Eye (tissue), 1 donor: ENCODE data around the gene DCHS2.

ENCODE experiments used
- DNase-seq: peaks from one replicate; pipeline ENCODE4 v3.0.0-alpha.2; 2015

DCHS2 gene, protein sequence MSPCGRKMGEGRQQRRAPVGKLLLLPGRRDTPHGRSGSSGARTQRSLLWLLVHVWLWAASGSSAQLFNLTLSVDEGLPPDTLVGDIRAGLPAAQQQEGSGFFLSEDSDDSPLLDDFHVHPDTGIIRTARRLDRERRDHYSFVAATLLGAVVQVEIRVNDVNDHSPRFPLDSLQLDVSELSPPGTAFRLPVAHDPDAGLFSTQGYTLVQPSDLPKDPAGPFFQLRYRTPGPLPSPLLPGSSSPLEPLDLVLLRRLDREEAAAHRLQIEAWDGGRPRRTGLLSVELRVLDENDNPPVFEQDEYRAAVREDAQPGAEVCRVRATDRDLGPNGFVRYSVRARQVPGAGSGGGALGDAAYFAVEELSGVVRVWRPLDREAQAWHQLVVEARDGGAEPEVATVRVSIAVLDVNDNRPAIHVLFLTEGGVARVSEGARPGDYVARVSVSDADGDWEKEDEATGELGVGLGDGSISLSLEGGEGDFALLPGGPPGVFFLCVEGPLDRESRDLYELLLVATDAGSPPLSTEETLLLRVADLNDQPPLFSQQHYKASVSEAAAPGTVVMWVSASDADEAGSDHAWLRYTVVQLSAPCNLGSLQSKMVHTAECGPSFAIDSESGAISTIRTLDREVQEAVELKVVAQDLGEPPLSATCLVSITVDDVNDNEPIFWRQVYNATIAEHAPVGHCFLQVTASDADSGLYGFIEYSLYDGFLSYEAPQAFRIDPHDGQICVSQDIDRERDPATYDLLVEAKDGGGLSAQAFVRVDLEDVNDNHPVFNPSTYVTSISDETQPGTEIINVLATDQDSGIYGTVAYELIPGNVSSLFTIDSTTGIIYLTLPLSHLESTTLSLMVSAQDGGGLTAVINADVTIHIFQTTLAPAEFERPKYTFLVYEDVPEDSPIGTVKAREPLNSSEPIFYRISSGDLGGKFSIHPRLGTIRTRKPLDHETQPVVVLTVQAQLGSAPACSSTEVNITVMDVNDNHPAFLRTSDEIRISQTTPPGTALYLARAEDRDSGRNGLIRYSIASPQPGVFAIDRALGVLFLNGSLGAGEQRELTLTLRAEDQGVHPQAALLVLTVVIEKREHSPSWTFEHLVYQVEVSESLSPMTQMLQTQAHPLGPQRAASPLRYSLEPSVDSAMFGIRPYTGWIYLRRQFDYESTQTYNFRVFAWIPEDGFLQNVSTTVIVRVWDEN (N-terminal part only)

GRCh38 chr4:154491341-154492271 lies at the start of gene DCHS2:
TSS of gene DCHS2 (minus strand) at chr4:154491799. CDS start at chr4:154491355, 444 bp downstream.
- DNase-seq: peak; percentile 78

DNA sequence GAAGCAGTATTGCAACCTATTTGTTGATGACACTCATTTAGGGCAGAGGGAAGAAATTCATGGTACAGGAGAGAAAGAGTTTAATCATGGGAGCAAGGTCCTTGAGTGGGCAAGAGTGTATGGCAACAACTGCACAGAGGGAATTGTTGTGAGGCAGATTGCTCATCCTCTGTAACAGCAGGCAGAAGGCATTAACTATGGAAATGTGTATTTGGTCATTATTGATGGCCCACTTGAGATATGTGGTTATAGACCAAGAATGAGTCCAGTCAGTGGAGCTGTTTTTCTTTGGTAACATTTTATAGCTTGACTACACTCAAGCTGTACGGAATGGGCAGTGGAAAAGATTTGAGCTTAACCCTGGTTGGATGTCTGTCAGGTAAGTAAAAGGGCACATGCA lies 42.7 kb upstream of the DCHS2 start:
- no peak for DNase-seq

DNA sequence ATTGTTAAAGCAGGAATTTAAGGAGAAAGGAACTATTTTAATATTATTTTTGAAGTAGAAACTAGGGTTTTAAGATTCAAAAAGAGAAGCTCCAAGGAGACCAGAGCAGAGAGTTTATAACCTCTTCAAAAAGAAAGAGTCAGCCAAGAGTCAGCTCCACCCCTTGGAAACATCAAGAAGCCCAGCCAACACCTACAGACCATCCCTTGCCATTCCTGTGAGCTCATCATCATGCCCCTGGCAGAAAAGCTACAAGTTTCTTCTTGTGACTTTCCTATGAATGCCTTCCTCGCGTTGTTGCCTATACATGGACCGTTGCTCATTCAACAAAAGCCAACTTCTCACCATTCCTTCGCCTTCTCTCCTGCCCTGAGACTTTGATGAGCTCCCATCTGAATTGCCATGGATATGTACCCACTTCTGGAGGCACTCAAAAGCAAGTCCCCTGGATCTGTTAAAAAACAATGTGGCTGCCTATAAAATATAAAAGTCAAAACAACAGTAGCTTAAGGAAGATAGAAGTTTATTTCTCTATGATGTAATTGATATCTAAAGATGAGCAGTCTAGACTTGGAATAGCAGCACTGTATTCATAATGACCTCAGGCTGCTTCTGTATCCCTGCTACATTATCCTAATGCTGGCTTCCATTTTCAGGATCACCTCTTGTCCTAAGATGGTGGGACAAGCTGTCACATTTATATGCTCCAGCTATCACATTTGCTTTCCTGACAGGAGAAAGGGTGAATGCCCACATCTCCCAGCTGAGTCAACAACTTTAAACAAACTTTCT lies 38.3 kb upstream of the DCHS2 start:
- DNase-seq: no peak

DNA sequence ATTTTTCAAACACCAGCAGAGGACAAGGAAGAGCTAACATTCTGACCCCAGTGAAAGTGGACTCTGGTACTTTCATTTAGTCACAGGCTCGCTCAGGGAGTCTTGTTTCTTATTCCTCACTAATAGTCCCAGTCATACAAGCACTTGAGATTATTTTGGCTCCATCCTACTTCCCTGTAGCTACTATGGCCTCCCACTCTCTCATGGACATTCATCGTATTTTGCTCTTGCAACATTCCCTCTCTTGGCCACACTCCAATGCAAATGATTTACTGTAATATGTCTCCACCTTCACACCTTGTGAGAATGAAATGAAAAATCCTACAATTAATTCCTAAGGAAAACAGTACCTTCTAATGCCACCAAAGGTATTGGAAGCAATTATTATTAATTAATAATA lies 37.3 kb upstream of the DCHS2 start:
- no peak for DNase-seq

- no peak for DNase-seq
These were observed 35.7 kb upstream of the DCHS2 start for GRCh38 chr4:154527308-154527707.

GRCh38 chr4:154526151-154526550 lies 34.6 kb upstream of the DCHS2 start:
- no peak for DNase-seq

- no peak for DNase-seq
These were observed 30.0 kb upstream of the DCHS2 start for GRCh38 chr4:154521607-154522006.

- no peak for DNase-seq
These were observed 27.6 kb upstream of the DCHS2 start for GRCh38 chr4:154519214-154519613.

- no peak for DNase-seq
These were observed 26.0 kb upstream of the DCHS2 start for GRCh38 chr4:154517591-154517990.

GRCh38 chr4:154516318-154517029 lies 24.9 kb upstream of the DCHS2 start:
- no peak for DNase-seq

DNA sequence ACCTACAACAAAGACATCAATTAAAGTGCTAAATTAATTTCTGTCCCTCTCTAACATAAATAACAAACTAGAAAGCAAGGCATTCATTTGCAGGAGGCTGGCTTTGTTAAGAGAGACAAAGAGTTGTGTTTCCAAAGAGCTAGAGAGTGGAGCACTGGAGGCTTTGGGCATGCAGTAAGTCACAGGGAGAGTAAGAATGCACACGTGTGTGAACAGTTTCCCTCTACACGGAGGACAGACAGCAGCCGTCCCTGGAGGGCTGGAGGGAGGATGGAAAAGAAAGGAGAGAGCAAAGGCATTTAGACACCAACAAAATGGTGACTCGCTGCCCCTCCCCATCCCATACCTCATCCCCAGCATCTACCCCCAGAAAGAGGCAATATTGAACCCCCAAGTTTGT lies 20.4 kb upstream of the DCHS2 start:
- DNase-seq: no peak

- DNase-seq: no peak
These were observed 19.9 kb upstream of the DCHS2 start for GRCh38 chr4:154511548-154511947.

- DNase-seq: no peak
These were observed 15.6 kb upstream of the DCHS2 start for GRCh38 chr4:154507156-154507555.

GRCh38 chr4:154506253-154506652 lies 14.7 kb upstream of the DCHS2 start:
- DNase-seq: peak; percentile 79

- no peak for DNase-seq
These were observed 12.0 kb upstream of the DCHS2 start for GRCh38 chr4:154503598-154503997.

- peak; percentile 71 for DNase-seq
These were observed 10.5 kb upstream of the DCHS2 start for GRCh38 chr4:154502111-154502510.

DNA sequence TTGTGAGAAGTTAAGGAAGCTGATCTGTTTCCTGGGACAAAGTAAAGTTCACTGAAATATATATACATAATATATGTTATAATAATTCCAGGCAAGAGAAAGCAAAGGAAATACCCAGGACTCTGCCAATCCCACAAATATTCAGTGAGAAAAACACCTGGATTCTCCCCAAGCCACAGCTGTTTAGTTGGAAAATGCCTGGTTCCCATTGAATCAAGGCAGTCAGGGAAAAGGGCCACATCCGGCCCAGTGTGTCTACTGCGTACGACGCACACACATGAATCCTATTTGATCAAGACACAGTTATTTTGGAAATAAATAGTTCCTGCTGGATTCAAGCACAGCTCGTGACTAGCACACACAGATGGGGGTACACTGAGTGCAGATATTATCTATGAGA lies 6.3 kb upstream of the DCHS2 start:
- peak; percentile 38 for DNase-seq

GRCh38 chr4:154495867-154496266 lies 4.3 kb upstream of the DCHS2 start:
- DNase-seq: no peak

GRCh38 chr4:154492288-154492687 lies 689 bp upstream of the DCHS2 start:
- DNase-seq: no peak

DNA sequence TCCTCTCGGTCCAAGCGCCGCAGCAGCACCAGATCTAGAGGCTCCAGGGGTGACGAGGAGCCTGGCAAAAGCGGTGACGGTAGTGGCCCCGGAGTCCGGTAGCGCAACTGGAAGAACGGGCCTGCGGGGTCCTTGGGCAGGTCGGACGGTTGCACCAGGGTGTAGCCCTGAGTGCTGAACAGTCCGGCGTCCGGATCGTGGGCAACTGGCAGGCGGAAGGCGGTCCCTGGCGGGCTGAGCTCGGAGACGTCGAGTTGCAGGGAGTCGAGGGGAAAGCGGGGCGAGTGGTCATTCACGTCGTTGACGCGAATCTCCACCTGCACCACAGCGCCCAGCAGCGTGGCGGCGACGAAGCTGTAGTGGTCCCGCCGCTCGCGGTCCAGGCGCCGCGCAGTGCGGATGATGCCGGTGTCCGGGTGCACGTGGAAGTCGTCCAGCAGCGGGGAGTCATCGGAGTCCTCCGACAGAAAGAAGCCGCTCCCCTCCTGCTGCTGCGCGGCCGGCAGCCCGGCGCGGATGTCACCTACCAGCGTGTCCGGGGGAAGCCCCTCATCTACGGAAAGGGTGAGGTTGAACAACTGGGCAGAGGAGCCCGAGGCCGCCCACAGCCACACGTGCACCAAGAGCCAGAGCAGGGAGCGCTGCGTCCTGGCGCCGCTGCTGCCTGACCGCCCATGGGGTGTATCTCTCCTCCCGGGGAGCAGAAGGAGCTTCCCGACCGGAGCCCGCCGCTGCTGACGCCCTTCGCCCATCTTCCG lies 837 bp downstream of the DCHS2 start:
- DNase-seq: peak; percentile 86
